HepG2 (cell line): ENCODE data around the gene NEAT1. TPM values are rescaled to one million over a fixed set of nuclear protein-coding genes. Genes with fewer than 3 reads are reported as not detected.
A peak's percentile ranks its signal among the peaks of the same experiment; 100 is the strongest.

ENCODE experiments used
- AGO1 ChIP-seq: fragments of 200-400 bp; formaldehyde crosslinking; IDR thresholded peaks from 2 replicates; pipeline ENCODE4 v1.6.1; 2017; ENCODE audit warnings: mild to moderate bottlenecking, low read depth, low read length, moderate library complexity; ENCODE audit not compliant: poor library complexity, severe bottlenecking
- ASH2L ChIP-seq: fragments of 300-600, 200-600 bp; sonication (generic); IDR thresholded peaks from 2 replicates; pipeline ENCODE4 v1.7.0; 2017; ENCODE audit warnings: low read depth, mild to moderate bottlenecking, moderate library complexity, mixed read lengths, low read length; ENCODE audit not compliant: insufficient read length
- ERF ChIP-seq: IDR thresholded peaks from 2 replicates; pipeline ENCODE4 v1.6.1; 2018; ENCODE audit warnings: missing biosample characterization, missing genetic modification reagents
- HNF4A ChIP-seq: sonication (generic); formaldehyde crosslinking; IDR thresholded peaks from 2 replicates; pipeline ENCODE4 v1.4.0; 2020; ENCODE audit warnings: missing genetic modification reagents
- KDM3A ChIP-seq: IDR thresholded peaks from 2 replicates; pipeline ENCODE4 v1.6.1; 2018; ENCODE audit warnings: low read depth, missing compliant biosample characterization
- KDM5B ChIP-seq: sonication (generic); formaldehyde crosslinking; IDR thresholded peaks from 2 replicates; pipeline ENCODE4 v1.4.0; 2020; ENCODE audit warnings: missing genetic modification reagents, mild to moderate bottlenecking, borderline replicate concordance
- KLF12 ChIP-seq: sonication (generic); formaldehyde crosslinking; IDR thresholded peaks from 2 replicates; pipeline ENCODE4 v1.4.0; 2020; ENCODE audit warnings: missing genetic modification reagents, borderline replicate concordance
- MYC ChIP-seq: sonication (generic); formaldehyde crosslinking; IDR thresholded peaks from 2 replicates; pipeline ENCODE4 v1.9.0; 2021; ENCODE audit warnings: missing genetic modification reagents, borderline replicate concordance
- PHF20 ChIP-seq: sonication (generic); formaldehyde crosslinking; IDR thresholded peaks from 2 replicates; pipeline ENCODE4 v1.5.0; 2020; ENCODE audit warnings: mild to moderate bottlenecking, missing genetic modification reagents
- RFXAP ChIP-seq: sonication (generic); formaldehyde crosslinking; IDR thresholded peaks from 2 replicates; pipeline ENCODE4 v1.4.0; 2020; ENCODE audit warnings: missing genetic modification reagents, borderline replicate concordance
- SP1 ChIP-seq, 2 experiments: fragments of 450-650 bp in 1 of 2; sonication (generic) in 1 of 2; formaldehyde crosslinking in 1 of 2; IDR thresholded peaks; 2 replicates each; pipeline versions ENCODE4 v1.4.0 to v1.6.1; 2016 to 2020; ENCODE audit warnings: missing genetic modification reagents in 1 of 2
- STAG1 ChIP-seq: sonication (generic); formaldehyde crosslinking; IDR thresholded peaks from 2 replicates; pipeline ENCODE4 v1.4.0; 2020; ENCODE audit warnings: missing genetic modification reagents
- SYNCRIP ChIP-seq: fragments of 200-400 bp; formaldehyde crosslinking; IDR thresholded peaks from 2 replicates; pipeline ENCODE4 v1.6.1; 2018; ENCODE audit warnings: mild to moderate bottlenecking, low read depth, low read length; ENCODE audit not compliant: insufficient read depth
- TAF15 ChIP-seq: fragments of 200-400 bp; formaldehyde crosslinking; IDR thresholded peaks from one replicate; pipeline ENCODE4 v1.6.1; 2018; ENCODE audit warnings: mild to moderate bottlenecking, low read depth, low read length; ENCODE audit not compliant: poor library complexity, severe bottlenecking
- ZBTB7A ChIP-seq: sonication (generic); formaldehyde crosslinking; IDR thresholded peaks from 2 replicates; pipeline ENCODE4 v1.8.0; 2022; ENCODE audit warnings: mild to moderate bottlenecking, missing genetic modification reagents
- ZKSCAN8 ChIP-seq: IDR thresholded peaks from 2 replicates; pipeline ENCODE4 v1.6.1; 2016; ENCODE audit warnings: borderline replicate concordance, missing genetic modification reagents, missing compliant biosample characterization
- ZMAT3 ChIP-seq: sonication (generic); formaldehyde crosslinking; conservative IDR thresholded peaks from 2 replicates; pipeline ENCODE4 v1.7.0; 2021; ENCODE audit warnings: missing genetic modification reagents
- ZNF431 ChIP-seq: sonication (generic); formaldehyde crosslinking; IDR thresholded peaks from 2 replicates; pipeline ENCODE4 v1.9.0; 2022; ENCODE audit warnings: missing genetic modification reagents, low read depth, mild to moderate bottlenecking, borderline replicate concordance
- ZSCAN21 ChIP-seq: sonication (generic); formaldehyde crosslinking; IDR thresholded peaks from 2 replicates; pipeline ENCODE4 v1.8.0; 2022; ENCODE audit warnings: mild to moderate bottlenecking, missing genetic modification reagents, moderate library complexity, borderline replicate concordance
- ZSCAN9 ChIP-seq: IDR thresholded peaks from 2 replicates; pipeline ENCODE4 v1.6.1; 2016; ENCODE audit warnings: borderline replicate concordance
- polyA plus RNA-seq, 8 experiments: library from polyadenylated mRNA; depleted of rRNA in 3 of 8; stranded (reverse) in 7 of 8; unstranded in 1 of 8; fragments of >200 nt; fragmentation: Illumina TruSeq in 4 of 8; extraction: Trizol in 4 of 8; gene quantifications; 2 replicates each; pipeline versions ENCODE4 v1.2.1 to v1.2.3, GENCODE V29; 2011 to 2016; ENCODE audit warnings: low read depth in 4 of 8, missing spikeins in 1 of 8, mixed read lengths in 1 of 8; ENCODE audit not compliant: insufficient read depth in 1 of 8
- total RNA-seq, 5 experiments: library from RNA; depleted of rRNA; stranded (reverse); fragments of >200 nt; fragmentation: Illumina TruSeq; extraction: Trizol; gene quantifications; 2 replicates each; pipeline ENCODE4 v1.2.3, GENCODE V29; 2016; ENCODE audit warnings: low read depth in 1 of 5
- TF ChIP-seq, protein P1 (sequence below): sonication (generic); formaldehyde crosslinking; IDR thresholded peaks from 2 replicates; pipeline ENCODE4 v1.4.0; 2020; ENCODE audit warnings: missing genetic modification reagents, borderline replicate concordance
- TF ChIP-seq, protein P2 (sequence below): sonication (generic); formaldehyde crosslinking; IDR thresholded peaks from 2 replicates; pipeline ENCODE4 v1.4.0; 2020; ENCODE audit warnings: missing genetic modification reagents
- TF ChIP-seq, protein P3 (sequence below): sonication (generic); formaldehyde crosslinking; IDR thresholded peaks from 2 replicates; pipeline ENCODE4 v1.8.1; 2023; ENCODE audit warnings: mild to moderate bottlenecking, missing genetic modification reagents
- TF ChIP-seq, protein P4 (sequence below): IDR thresholded peaks from 2 replicates; pipeline ENCODE4 v1.6.1; 2016; ENCODE audit warnings: missing genetic modification reagents, missing compliant biosample characterization

The NEAT1 gene
- total and polyA plus RNA-seq, 2 of the 13 experiments (the other 11 are each of a cell fraction or from before 2014, with no cell fraction given), result 20.5 to 41.2 TPM

DNA sequence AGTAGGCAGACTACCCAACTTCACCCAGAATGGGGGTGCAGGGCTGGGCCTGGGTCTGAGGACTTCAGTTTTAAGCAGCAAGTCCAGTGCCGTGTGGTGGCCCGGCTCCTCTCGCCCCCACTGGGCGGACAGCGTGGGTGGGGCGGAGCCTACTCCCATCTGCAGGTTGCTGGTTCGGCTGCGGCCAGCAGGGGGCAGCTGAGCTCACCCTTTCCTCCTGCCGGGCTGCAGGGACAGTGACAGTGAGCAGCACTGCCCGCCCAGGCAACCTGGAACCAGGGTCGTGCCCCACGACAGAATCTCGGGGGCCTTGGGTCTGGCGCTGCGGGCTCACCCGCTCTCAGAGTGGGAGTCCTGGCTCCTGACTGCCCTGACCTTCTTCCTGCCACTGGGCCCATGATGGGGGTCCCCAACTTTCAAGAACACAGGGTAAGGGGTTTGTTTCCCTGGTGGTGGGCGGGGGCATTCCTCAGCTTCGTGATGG is 6.2 kb upstream of the NEAT1 start (continued):
- TF ChIP-seq, protein P1, sequence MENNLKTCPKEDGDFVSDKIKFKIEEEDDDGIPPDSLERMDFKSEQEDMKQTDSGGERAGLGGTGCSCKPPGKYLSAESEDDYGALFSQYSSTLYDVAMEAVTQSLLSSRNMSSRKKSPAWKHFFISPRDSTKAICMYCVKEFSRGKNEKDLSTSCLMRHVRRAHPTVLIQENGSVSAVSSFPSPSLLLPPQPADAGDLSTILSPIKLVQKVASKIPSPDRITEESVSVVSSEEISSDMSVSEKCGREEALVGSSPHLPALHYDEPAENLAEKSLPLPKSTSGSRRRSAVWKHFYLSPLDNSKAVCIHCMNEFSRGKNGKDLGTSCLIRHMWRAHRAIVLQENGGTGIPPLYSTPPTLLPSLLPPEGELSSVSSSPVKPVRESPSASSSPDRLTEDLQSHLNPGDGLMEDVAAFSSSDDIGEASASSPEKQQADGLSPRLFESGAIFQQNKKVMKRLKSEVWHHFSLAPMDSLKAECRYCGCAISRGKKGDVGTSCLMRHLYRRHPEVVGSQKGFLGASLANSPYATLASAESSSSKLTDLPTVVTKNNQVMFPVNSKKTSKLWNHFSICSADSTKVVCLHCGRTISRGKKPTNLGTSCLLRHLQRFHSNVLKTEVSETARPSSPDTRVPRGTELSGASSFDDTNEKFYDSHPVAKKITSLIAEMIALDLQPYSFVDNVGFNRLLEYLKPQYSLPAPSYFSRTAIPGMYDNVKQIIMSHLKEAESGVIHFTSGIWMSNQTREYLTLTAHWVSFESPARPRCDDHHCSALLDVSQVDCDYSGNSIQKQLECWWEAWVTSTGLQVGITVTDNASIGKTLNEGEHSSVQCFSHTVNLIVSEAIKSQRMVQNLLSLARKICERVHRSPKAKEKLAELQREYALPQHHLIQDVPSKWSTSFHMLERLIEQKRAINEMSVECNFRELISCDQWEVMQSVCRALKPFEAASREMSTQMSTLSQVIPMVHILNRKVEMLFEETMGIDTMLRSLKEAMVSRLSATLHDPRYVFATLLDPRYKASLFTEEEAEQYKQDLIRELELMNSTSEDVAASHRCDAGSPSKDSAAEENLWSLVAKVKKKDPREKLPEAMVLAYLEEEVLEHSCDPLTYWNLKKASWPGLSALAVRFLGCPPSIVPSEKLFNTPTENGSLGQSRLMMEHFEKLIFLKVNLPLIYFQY, result peak; percentile 61; the same call in 1 of the 2 replicates
- peak; percentile 89 for TF ChIP-seq KLF12 (CRISPR knock-in tag)
- TF ChIP-seq STAG1 (CRISPR knock-in tag), result peak; percentile 96
- TF ChIP-seq ZMAT3, result peak; percentile 71; the same call in 1 of the 2 replicates
- peak; percentile 15; the same call in 1 of the 2 replicates for TF ChIP-seq KDM5B (CRISPR knock-in tag)
- no peak for TF ChIP-seq SYNCRIP
- peak; percentile 58; the same call in 1 of the 2 replicates for TF ChIP-seq ERF (CRISPR knock-in tag)
- TF ChIP-seq SP1 (IDR thresholded peaks at IDR 0.05), result no peak
- peak; percentile 77 for TF ChIP-seq SP1 (CRISPR knock-in tag; IDR thresholded peaks at IDR 0.05)
- TF ChIP-seq ZSCAN9 (CRISPR knock-in tag), result peak; percentile 19; the same call in 1 of the 2 replicates
- TF ChIP-seq HNF4A, result peak; percentile 51; the same call in 1 of the 2 replicates
- peak; percentile 79 for TF ChIP-seq TAF15
- TF ChIP-seq, protein P2, sequence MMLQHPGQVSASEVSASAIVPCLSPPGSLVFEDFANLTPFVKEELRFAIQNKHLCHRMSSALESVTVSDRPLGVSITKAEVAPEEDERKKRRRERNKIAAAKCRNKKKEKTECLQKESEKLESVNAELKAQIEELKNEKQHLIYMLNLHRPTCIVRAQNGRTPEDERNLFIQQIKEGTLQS (CRISPR knock-in tag), result peak; percentile 34; the same call in 1 of the 2 replicates
- peak; percentile 89 for TF ChIP-seq AGO1
- TF ChIP-seq MYC (CRISPR knock-in tag), result peak; percentile 76
- 0 out of 2 replicates have a peak, but pooled peaks have one; percentile 14 for TF ChIP-seq ZKSCAN8 (CRISPR knock-in tag)
- TF ChIP-seq KDM3A (CRISPR knock-in tag), result 0 out of 2 replicates have a peak, but pooled peaks have one; percentile 55
- TF ChIP-seq RFXAP, result peak; percentile 69; the same call in 1 of the 2 replicates
- TF ChIP-seq ZNF431 (CRISPR knock-in tag), result peak; percentile 49; the same call in 1 of the 2 replicates
- TF ChIP-seq ZBTB7A, result no peak
- no peak for TF ChIP-seq PHF20 (CRISPR knock-in tag)
- TF ChIP-seq ASH2L, result peak; percentile 15
- TF ChIP-seq, protein P3, sequence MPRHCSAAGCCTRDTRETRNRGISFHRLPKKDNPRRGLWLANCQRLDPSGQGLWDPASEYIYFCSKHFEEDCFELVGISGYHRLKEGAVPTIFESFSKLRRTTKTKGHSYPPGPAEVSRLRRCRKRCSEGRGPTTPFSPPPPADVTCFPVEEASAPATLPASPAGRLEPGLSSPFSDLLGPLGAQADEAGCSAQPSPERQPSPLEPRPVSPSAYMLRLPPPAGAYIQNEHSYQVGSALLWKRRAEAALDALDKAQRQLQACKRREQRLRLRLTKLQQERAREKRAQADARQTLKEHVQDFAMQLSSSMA (CRISPR knock-in tag), result 0 out of 2 replicates have a peak, but pooled peaks have one; percentile 22
- TF ChIP-seq ZSCAN21 (CRISPR knock-in tag), result peak; percentile 72; the same call in 1 of the 2 replicates
- TF ChIP-seq, protein P4, sequence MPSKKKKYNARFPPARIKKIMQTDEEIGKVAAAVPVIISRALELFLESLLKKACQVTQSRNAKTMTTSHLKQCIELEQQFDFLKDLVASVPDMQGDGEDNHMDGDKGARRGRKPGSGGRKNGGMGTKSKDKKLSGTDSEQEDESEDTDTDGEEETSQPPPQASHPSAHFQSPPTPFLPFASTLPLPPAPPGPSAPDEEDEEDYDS (CRISPR knock-in tag), result peak; percentile 29; the same call in 1 of the 2 replicates
